Measurements from ENCODE around the gene SLC1A7. TPM values are rescaled to one million over a fixed set of nuclear protein-coding genes. Genes with fewer than 3 reads are reported as not detected.

SLC1A7 gene
- total and polyA plus RNA-seq, 4 donors: 0.21 to 0.67 (median 0.43) TPM

DNA sequence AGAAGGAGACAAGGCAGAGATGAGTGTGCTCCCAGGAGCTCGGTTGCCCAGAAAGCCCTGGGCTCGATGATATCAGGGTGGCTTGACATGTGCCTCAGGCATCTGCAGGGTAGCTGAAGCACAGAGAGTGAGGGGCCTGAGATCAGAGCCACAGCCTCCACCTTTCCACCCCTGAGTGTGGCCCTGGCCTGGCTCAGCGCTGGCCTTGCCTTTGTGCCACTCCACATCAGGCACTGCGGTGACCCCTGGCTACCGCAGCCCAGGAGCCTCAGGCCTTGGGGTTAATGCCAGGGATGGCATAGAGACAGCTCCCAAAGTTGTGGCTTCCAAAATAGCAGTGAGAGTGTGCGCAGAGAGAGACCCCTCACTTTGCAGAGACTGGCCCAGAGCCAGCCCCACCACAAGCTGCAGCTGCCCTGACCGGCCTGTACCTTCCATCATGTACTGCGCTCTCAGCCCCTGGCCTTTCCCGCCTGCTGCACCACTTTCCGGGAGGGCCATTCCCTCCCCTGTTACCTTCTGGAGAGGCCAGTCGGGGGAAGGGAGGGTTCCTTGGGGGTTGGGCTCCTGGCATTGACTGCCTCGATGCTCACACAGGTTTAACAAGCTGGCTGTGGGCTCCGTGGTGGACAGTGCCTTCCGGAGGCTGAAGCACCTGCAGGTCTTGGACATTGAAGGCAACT lies 60.9 kb downstream of the SLC1A7 start:
- no peaks in the 10 kb centered on the region for H3K9me3 ChIP-seq (ENCODE audit: control insufficient read depth in 4 of 4, low read length in 3 of 4)
- H3K4me1 ChIP-seq (ENCODE audit: control insufficient read depth in 4 of 4, insufficient read depth in 4 of 4, low read length in 3 of 4): no peaks in the 10 kb centered on the region
- no peaks in the 10 kb centered on the region for H3K36me3 ChIP-seq (ENCODE audit: control insufficient read depth in 4 of 4, insufficient read depth in 3 of 4, low read depth in 1 of 4, low read length in 3 of 4)
- H3K27me3 ChIP-seq (ENCODE audit: control insufficient read depth in 4 of 4, insufficient read depth in 4 of 4, low read length in 3 of 4): no peaks in the 10 kb centered on the region
- TF ChIP-seq, protein P1, sequence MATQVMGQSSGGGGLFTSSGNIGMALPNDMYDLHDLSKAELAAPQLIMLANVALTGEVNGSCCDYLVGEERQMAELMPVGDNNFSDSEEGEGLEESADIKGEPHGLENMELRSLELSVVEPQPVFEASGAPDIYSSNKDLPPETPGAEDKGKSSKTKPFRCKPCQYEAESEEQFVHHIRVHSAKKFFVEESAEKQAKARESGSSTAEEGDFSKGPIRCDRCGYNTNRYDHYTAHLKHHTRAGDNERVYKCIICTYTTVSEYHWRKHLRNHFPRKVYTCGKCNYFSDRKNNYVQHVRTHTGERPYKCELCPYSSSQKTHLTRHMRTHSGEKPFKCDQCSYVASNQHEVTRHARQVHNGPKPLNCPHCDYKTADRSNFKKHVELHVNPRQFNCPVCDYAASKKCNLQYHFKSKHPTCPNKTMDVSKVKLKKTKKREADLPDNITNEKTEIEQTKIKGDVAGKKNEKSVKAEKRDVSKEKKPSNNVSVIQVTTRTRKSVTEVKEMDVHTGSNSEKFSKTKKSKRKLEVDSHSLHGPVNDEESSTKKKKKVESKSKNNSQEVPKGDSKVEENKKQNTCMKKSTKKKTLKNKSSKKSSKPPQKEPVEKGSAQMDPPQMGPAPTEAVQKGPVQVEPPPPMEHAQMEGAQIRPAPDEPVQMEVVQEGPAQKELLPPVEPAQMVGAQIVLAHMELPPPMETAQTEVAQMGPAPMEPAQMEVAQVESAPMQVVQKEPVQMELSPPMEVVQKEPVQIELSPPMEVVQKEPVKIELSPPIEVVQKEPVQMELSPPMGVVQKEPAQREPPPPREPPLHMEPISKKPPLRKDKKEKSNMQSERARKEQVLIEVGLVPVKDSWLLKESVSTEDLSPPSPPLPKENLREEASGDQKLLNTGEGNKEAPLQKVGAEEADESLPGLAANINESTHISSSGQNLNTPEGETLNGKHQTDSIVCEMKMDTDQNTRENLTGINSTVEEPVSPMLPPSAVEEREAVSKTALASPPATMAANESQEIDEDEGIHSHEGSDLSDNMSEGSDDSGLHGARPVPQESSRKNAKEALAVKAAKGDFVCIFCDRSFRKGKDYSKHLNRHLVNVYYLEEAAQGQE (IDR thresholded peaks at IDR 0.05): no peak
- no peak for TF ChIP-seq GABPA (IDR thresholded peaks at IDR 0.05 in 1 of 2, conservative IDR thresholded peaks at IDR 0.05 in 1 of 2)
- TF ChIP-seq, protein P2, sequence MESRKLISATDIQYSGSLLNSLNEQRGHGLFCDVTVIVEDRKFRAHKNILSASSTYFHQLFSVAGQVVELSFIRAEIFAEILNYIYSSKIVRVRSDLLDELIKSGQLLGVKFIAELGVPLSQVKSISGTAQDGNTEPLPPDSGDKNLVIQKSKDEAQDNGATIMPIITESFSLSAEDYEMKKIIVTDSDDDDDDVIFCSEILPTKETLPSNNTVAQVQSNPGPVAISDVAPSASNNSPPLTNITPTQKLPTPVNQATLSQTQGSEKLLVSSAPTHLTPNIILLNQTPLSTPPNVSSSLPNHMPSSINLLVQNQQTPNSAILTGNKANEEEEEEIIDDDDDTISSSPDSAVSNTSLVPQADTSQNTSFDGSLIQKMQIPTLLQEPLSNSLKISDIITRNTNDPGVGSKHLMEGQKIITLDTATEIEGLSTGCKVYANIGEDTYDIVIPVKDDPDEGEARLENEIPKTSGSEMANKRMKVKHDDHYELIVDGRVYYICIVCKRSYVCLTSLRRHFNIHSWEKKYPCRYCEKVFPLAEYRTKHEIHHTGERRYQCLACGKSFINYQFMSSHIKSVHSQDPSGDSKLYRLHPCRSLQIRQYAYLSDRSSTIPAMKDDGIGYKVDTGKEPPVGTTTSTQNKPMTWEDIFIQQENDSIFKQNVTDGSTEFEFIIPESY (IDR thresholded peaks at IDR 0.05): no peak
- TF ChIP-seq RAD21 (IDR thresholded peaks at IDR 0.05): no peak
- TF ChIP-seq HNF4G (IDR thresholded peaks at IDR 0.05): no peak
- TF ChIP-seq HNF4A (conservative IDR thresholded peaks at IDR 0.05): no peak
- no peak for TF ChIP-seq FOXA2 (IDR thresholded peaks at IDR 0.05)
- no peak for TF ChIP-seq YY1 (IDR thresholded peaks at IDR 0.05)
- no peak overlapping the region for H3K9ac ChIP-seq (ENCODE audit: low read depth in 1 of 2, low read length in 2 of 2)
- H3K4me3 ChIP-seq (ENCODE audit: low read depth in 1 of 3, low read length in 3 of 3): no peak overlapping the region
- no peak overlapping the region for H3K27ac ChIP-seq (ENCODE audit: low read depth in 1 of 2, low read length in 2 of 2)
- no peak for DNase-seq (ENCODE audit: low spot score)
- WGBS: 91% methylated on average over 14 of the region's 14 CpGs

DNA sequence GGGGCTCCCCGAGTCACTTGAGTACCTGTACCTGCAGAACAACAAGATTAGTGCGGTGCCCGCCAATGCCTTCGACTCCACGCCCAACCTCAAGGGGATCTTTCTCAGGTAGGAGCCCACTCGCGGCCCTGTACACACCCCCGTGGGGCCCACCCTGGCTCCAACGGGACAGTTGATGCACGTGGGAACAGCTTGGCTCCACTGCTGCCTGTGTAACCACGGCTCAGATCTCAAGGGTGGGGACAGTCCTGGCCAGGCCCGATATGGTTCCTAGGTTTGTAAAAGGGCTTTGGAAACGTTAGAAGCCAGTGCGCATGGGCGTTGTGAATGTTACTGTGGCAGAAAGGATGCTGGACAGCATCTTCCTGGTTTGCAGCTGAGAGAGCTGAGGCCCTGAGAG lies 61.7 kb downstream of the SLC1A7 start:
- Histone ChIP-seq H3K9me3 (ENCODE audit: control insufficient read depth in 4 of 4, low read length in 3 of 4) (no peaks in the 10 kb centered on the region), H3K4me3 (ENCODE audit: low read depth in 1 of 3, low read length in 3 of 3) (no peak overlapping the region), H3K4me1 (ENCODE audit: control insufficient read depth in 4 of 4, insufficient read depth in 4 of 4, low read length in 3 of 4) (no peaks in the 10 kb centered on the region), H3K27ac (ENCODE audit: low read depth in 1 of 2, low read length in 2 of 2) (no peak overlapping the region), H3K27me3 (ENCODE audit: control insufficient read depth in 4 of 4, insufficient read depth in 4 of 4, low read length in 3 of 4) (no peaks in the 10 kb centered on the region), H3K36me3 (ENCODE audit: control insufficient read depth in 4 of 4, insufficient read depth in 3 of 4, low read depth in 1 of 4, low read length in 3 of 4) (no peaks in the 10 kb centered on the region), H3K9ac (ENCODE audit: low read depth in 1 of 2, low read length in 2 of 2) (no peak overlapping the region)
- 92% methylated on average over 15 of the region's 15 CpGs for WGBS
- no peak for TF ChIP-seq RXRA (IDR thresholded peaks at IDR 0.05)
- TF ChIP-seq, protein P3, sequence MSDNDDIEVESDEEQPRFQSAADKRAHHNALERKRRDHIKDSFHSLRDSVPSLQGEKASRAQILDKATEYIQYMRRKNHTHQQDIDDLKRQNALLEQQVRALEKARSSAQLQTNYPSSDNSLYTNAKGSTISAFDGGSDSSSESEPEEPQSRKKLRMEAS (IDR thresholded peaks at IDR 0.05): no peak
- TF ChIP-seq, protein P2 (IDR thresholded peaks at IDR 0.05): no peak
- no peak for TF ChIP-seq EGR1 (IDR thresholded peaks at IDR 0.05; ENCODE audit: low read depth in 2 of 2)
- TF ChIP-seq, protein P4, sequence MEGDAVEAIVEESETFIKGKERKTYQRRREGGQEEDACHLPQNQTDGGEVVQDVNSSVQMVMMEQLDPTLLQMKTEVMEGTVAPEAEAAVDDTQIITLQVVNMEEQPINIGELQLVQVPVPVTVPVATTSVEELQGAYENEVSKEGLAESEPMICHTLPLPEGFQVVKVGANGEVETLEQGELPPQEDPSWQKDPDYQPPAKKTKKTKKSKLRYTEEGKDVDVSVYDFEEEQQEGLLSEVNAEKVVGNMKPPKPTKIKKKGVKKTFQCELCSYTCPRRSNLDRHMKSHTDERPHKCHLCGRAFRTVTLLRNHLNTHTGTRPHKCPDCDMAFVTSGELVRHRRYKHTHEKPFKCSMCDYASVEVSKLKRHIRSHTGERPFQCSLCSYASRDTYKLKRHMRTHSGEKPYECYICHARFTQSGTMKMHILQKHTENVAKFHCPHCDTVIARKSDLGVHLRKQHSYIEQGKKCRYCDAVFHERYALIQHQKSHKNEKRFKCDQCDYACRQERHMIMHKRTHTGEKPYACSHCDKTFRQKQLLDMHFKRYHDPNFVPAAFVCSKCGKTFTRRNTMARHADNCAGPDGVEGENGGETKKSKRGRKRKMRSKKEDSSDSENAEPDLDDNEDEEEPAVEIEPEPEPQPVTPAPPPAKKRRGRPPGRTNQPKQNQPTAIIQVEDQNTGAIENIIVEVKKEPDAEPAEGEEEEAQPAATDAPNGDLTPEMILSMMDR (IDR thresholded peaks at IDR 0.05; ENCODE audit: low read depth, low read length, missing input control): no peak
- TF ChIP-seq TAF1 (conservative IDR thresholded peaks at IDR 0.05): no peak
- TF ChIP-seq, protein P1 (IDR thresholded peaks at IDR 0.05): no peak
- TF ChIP-seq YY1 (IDR thresholded peaks at IDR 0.05): no peak
- TF ChIP-seq GABPA (IDR thresholded peaks at IDR 0.05 in 1 of 2, conservative IDR thresholded peaks at IDR 0.05 in 1 of 2): no peak
- TF ChIP-seq JUND (IDR thresholded peaks at IDR 0.05): no peak
- TF ChIP-seq, protein P5, sequence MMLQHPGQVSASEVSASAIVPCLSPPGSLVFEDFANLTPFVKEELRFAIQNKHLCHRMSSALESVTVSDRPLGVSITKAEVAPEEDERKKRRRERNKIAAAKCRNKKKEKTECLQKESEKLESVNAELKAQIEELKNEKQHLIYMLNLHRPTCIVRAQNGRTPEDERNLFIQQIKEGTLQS (IDR thresholded peaks at IDR 0.05): no peak
- DNase-seq (ENCODE audit: low spot score): no peak
